ENCODE data around the gene CASZ1. TPM values are rescaled to one million over a fixed set of nuclear protein-coding genes. Genes with fewer than 3 reads are reported as not detected.

The CASZ1 gene
- total and polyA plus RNA-seq, 10 donors = 0.73 to 14.5 (median 9.1) TPM

GRCh38 chr1:10772711-10773110, 23.7 kb downstream of the CASZ1 start:
- no peaks in the 10 kb centered on the region for H3K9me3 ChIP-seq
- H3K4me1 ChIP-seq = peaks cover 0 to 11% (median 0%) of the 10 kb centered on the region in 6 donors
- TF ChIP-seq POLR2A (IDR thresholded peaks at IDR 0.05) = no peak
- TF ChIP-seq, protein P1, sequence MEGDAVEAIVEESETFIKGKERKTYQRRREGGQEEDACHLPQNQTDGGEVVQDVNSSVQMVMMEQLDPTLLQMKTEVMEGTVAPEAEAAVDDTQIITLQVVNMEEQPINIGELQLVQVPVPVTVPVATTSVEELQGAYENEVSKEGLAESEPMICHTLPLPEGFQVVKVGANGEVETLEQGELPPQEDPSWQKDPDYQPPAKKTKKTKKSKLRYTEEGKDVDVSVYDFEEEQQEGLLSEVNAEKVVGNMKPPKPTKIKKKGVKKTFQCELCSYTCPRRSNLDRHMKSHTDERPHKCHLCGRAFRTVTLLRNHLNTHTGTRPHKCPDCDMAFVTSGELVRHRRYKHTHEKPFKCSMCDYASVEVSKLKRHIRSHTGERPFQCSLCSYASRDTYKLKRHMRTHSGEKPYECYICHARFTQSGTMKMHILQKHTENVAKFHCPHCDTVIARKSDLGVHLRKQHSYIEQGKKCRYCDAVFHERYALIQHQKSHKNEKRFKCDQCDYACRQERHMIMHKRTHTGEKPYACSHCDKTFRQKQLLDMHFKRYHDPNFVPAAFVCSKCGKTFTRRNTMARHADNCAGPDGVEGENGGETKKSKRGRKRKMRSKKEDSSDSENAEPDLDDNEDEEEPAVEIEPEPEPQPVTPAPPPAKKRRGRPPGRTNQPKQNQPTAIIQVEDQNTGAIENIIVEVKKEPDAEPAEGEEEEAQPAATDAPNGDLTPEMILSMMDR (IDR thresholded peaks at IDR 0.05 in 8 of 11, conservative IDR thresholded peaks at IDR 0.05 in 3 of 11) = no peak
- TF ChIP-seq POLR2AphosphoS5 (IDR thresholded peaks at IDR 0.05) = no peak
- WGBS, 5 donors = 70 to 85% (median 82%) methylated on average over 7 of the region's 7 CpGs
- intact Hi-C loops (cut with DNase I; ENCODE audit: low total_unique reads) = no loop called here
- peaks cover 0 to 19% (median 0%) of the 10 kb centered on the region in 7 donors for H3K27me3 ChIP-seq (replicated peaks in 1 of 7)
- no peak for DNase-seq
- H3K27ac ChIP-seq = no peak overlapping the region
- H3K4me3 ChIP-seq = no peak overlapping the region
- no peaks in the 10 kb centered on the region for H3K36me3 ChIP-seq

DNA sequence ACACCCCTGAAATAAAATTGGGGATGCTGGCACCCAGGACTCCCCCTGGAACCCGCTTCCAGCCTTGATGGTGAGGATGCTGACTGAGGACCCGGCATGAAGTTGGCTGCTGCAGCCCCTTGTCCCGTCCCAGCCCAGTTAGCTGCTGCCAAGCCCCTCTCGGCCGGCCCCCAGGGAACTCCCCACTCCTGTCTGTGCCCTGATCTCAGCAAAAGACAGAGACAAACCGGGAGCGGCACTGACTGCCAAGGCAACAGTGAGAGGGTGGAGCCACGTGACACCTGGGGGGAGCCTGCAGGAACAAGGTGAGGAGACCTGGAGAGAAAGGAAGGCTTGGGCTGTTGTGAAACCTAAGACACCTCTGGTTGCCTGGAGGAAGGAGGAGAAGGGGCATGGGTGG, 24.7 kb downstream of the CASZ1 start:
- no peaks in the 10 kb centered on the region for H3K36me3 ChIP-seq
- peaks cover 0 to 11% (median 0%) of the 10 kb centered on the region in 6 donors for H3K4me1 ChIP-seq
- intact Hi-C loops (cut with DNase I; ENCODE audit: low total_unique reads) = no loop called here
- DNase-seq = no peak
- TF ChIP-seq POLR2A (IDR thresholded peaks at IDR 0.05) (no peak), POLR2AphosphoS5 (IDR thresholded peaks at IDR 0.05) (no peak)
- TF ChIP-seq, protein P1 (IDR thresholded peaks at IDR 0.05 in 8 of 11, conservative IDR thresholded peaks at IDR 0.05 in 3 of 11) = no peak
- no peak overlapping the region for H3K27ac ChIP-seq
- H3K27me3 ChIP-seq (replicated peaks in 1 of 7) = peaks cover 0 to 19% (median 0%) of the 10 kb centered on the region in 7 donors
- 72 to 85% (median 79%) methylated on average over 8 of the region's 8 CpGs for WGBS, 5 donors
- no peak overlapping the region for H3K4me3 ChIP-seq
- no peaks in the 10 kb centered on the region for H3K9me3 ChIP-seq

DNA sequence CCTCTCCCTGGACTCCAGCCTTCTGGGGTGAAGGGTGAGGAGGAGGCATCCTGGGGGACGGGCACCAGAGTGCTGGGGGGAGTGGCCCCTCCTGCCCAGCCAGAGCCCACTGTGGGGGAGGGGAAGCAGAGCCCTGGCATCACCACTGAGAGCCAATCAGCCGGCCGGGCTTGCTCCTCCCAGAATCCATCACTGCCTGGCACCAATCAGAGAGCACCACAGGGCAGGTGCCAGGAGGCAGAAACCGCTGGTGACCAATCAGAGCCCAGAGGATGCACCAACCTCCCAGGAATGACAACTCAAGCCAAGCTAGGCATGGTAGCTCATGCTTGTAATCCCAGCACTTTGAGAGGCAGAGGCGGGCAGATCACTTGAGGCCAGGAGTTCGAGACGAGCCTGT, 27.9 kb downstream of the CASZ1 start:
- DNase-seq = no peak
- Histone ChIP-seq H3K27me3 (replicated peaks in 1 of 7) (peaks cover 0 to 19% (median 0%) of the 10 kb centered on the region in 7 donors), H3K4me1 (peaks cover 0 to 2% (median 0%) of the 10 kb centered on the region in 6 donors), H3K9me3 (no peaks in the 10 kb centered on the region), H3K27ac (no peak overlapping the region), H3K36me3 (no peaks in the 10 kb centered on the region), H3K4me3 (no peak overlapping the region)
- 86 to 95% (median 90%) methylated on average over 6 to 7 of the region's 7 CpGs for WGBS, 5 donors
- intact Hi-C loops (cut with DNase I; ENCODE audit: low total_unique reads) = no loop called here
- no peak for TF ChIP-seq POLR2AphosphoS5 (IDR thresholded peaks at IDR 0.05)

- TF ChIP-seq, protein P1 (IDR thresholded peaks at IDR 0.05 in 8 of 11, conservative IDR thresholded peaks at IDR 0.05 in 3 of 11) = no peak
- no peak for TF ChIP-seq POLR2AphosphoS5 (IDR thresholded peaks at IDR 0.05)
- H3K4me3 ChIP-seq = no peak overlapping the region
- intact Hi-C loops (cut with DNase I; ENCODE audit: low total_unique reads) = no loop called here
Observed at GRCh38 chr1:10767282-10767681, 29.2 kb downstream of the CASZ1 start.

More at GRCh38 chr1:10767282-10767681, 29.2 kb downstream of the CASZ1 start:
- H3K27ac ChIP-seq = no peak overlapping the region
- WGBS, 5 donors = 81 to 98% (median 87%) methylated on average over 8 to 9 of the region's 9 CpGs
- H3K4me1 ChIP-seq = peaks cover 0 to 7% (median 0%) of the 10 kb centered on the region in 6 donors
- no peak for DNase-seq
- no peaks in the 10 kb centered on the region for H3K9me3 ChIP-seq
- no peaks in the 10 kb centered on the region for H3K36me3 ChIP-seq
- peaks cover 0 to 12% (median 0%) of the 10 kb centered on the region in 7 donors for H3K27me3 ChIP-seq (replicated peaks in 1 of 7)

Measured in spleen (tissue), 11 donors.